Dedifferentiated amniotic fluid mesenchymal stem cell (primary cell): ENCODE data around the gene COPS4.
A peak's percentile ranks its signal among the peaks of the same experiment; 100 is the strongest.
"Not testable (repeated sequence)": the region's sequence is repeated elsewhere in the genome, so short reads cannot be mapped to it uniquely, and the experiment has no call there.

Experiments
- DNase-seq: peaks from one replicate; pipeline ENCODE4 v3.0.0-alpha.2; 2016; ENCODE audit errors: extremely low spot score

Gene COPS4

GRCh38 chr4:83023599-83023998, 11.4 kb upstream of the COPS4 start:
- not testable (repeated sequence) for DNase-seq

GRCh38 chr4:83024233-83024632, 10.8 kb upstream of the COPS4 start:
- DNase-seq: no peak

GRCh38 chr4:83025563-83025962, 9.4 kb upstream of the COPS4 start:
- no peak for DNase-seq

GRCh38 chr4:83028976-83029375, 6.0 kb upstream of the COPS4 start:
- no peak for DNase-seq

- no peak for DNase-seq
Measured at GRCh38 chr4:83029688-83030087, 5.3 kb upstream of the COPS4 start.

GRCh38 chr4:83036991-83037665, 2.1 kb downstream of the COPS4 start:
- no peak for DNase-seq

GRCh38 chr4:83040269-83040668, 5.3 kb downstream of the COPS4 start:
- no peak for DNase-seq

GRCh38 chr4:83043157-83043556, 8.2 kb downstream of the COPS4 start:
- not testable (repeated sequence) for DNase-seq

- peak; percentile 52 for DNase-seq
Measured at GRCh38 chr4:83043801-83044407, 8.9 kb downstream of the COPS4 start.

- DNase-seq: no peak
Measured at GRCh38 chr4:83046693-83047473, 11.9 kb downstream of the COPS4 start.

- not testable (repeated sequence) for DNase-seq
Measured at GRCh38 chr4:83048781-83049180, 13.8 kb downstream of the COPS4 start.

GRCh38 chr4:83054928-83055327, 19.9 kb downstream of the COPS4 start:
- no peak for DNase-seq

- no peak for DNase-seq
Measured at GRCh38 chr4:83062739-83063138, 27.8 kb downstream of the COPS4 start.

- DNase-seq: no peak
Measured at GRCh38 chr4:83065266-83065665, 30.3 kb downstream of the COPS4 start.

- no peak for DNase-seq
Measured at GRCh38 chr4:83067058-83067639, 32.2 kb downstream of the COPS4 start.

GRCh38 chr4:83071116-83071515, 36.1 kb downstream of the COPS4 start:
- no peak for DNase-seq

GRCh38 chr4:83074086-83074704, 39.2 kb downstream of the COPS4 start:
- peak; percentile 81 for DNase-seq

- not testable (repeated sequence) for DNase-seq
Measured at GRCh38 chr4:83074783-83075182, 39.8 kb downstream of the COPS4 start.

- no peak for DNase-seq
Measured at GRCh38 chr4:83075311-83076095, 40.5 kb downstream of the COPS4 start.

- no peak for DNase-seq
Measured at GRCh38 chr4:83080561-83080960, 45.6 kb downstream of the COPS4 start.

- no peak for DNase-seq
Measured at GRCh38 chr4:83082777-83083176, 47.8 kb downstream of the COPS4 start.
